ENCODE data around the gene HIBADH.

The HIBADH gene

GRCh38 chr7:27617651-27618381 is 44.9 kb downstream of the HIBADH start:
- Histone ChIP-seq H3K27me3 (ENCODE audit: control insufficient read depth, insufficient read depth, low read length, poor library complexity, severe bottlenecking) (no peaks in the 10 kb centered on the region), H3K36me3 (ENCODE audit: control insufficient read depth, insufficient read depth, low read length) (peaks cover 33% of the 10 kb centered on the region), H3K9me3 (ENCODE audit: control insufficient read depth, low read length) (no peaks in the 10 kb centered on the region), H3K4me3 (ENCODE audit: insufficient read depth, low read depth, low read length) (no peak overlapping the region), H3K27ac (ENCODE audit: insufficient read depth, low read depth, low read length, poor library complexity, severe bottlenecking) (no peak overlapping the region), H3K4me1 (ENCODE audit: control insufficient read depth, insufficient read depth, low read length) (no peaks in the 10 kb centered on the region)
- 85% methylated on average over 9 of the region's 9 CpGs for WGBS, 2 experiments

GRCh38 chr7:27616914-27617548 is 45.7 kb downstream of the HIBADH start:
- Histone ChIP-seq H3K36me3 (ENCODE audit: control insufficient read depth, insufficient read depth, low read length) (peaks cover 33% of the 10 kb centered on the region), H3K9me3 (ENCODE audit: control insufficient read depth, low read length) (no peaks in the 10 kb centered on the region), H3K27me3 (ENCODE audit: control insufficient read depth, insufficient read depth, low read length, poor library complexity, severe bottlenecking) (no peaks in the 10 kb centered on the region), H3K4me3 (ENCODE audit: insufficient read depth, low read depth, low read length) (no peak overlapping the region), H3K4me1 (ENCODE audit: control insufficient read depth, insufficient read depth, low read length) (no peaks in the 10 kb centered on the region), H3K27ac (ENCODE audit: insufficient read depth, low read depth, low read length, poor library complexity, severe bottlenecking) (no peak overlapping the region)
- WGBS, 2 experiments: 85 to 100% methylated on average over 2 of the region's 3 CpGs

GRCh38 chr7:27616186-27616491 is 46.5 kb downstream of the HIBADH start:
- WGBS, 2 experiments: 83 to 91% methylated on average over 2 of the region's 2 CpGs
- Histone ChIP-seq H3K27me3 (ENCODE audit: control insufficient read depth, insufficient read depth, low read length, poor library complexity, severe bottlenecking) (no peaks in the 10 kb centered on the region), H3K27ac (ENCODE audit: insufficient read depth, low read depth, low read length, poor library complexity, severe bottlenecking) (no peak overlapping the region), H3K4me3 (ENCODE audit: insufficient read depth, low read depth, low read length) (no peak overlapping the region), H3K36me3 (ENCODE audit: control insufficient read depth, insufficient read depth, low read length) (peaks cover 33% of the 10 kb centered on the region), H3K9me3 (ENCODE audit: control insufficient read depth, low read length) (no peaks in the 10 kb centered on the region), H3K4me1 (ENCODE audit: control insufficient read depth, insufficient read depth, low read length) (no peaks in the 10 kb centered on the region)

GRCh38 chr7:27615420-27616185 is 47.1 kb downstream of the HIBADH start:
- no peak overlapping the region for H3K27ac ChIP-seq (ENCODE audit: insufficient read depth, low read depth, low read length, poor library complexity, severe bottlenecking)
- no peaks in the 10 kb centered on the region for H3K27me3 ChIP-seq (ENCODE audit: control insufficient read depth, insufficient read depth, low read length, poor library complexity, severe bottlenecking)
- no peaks in the 10 kb centered on the region for H3K9me3 ChIP-seq (ENCODE audit: control insufficient read depth, low read length)
- H3K4me1 ChIP-seq (ENCODE audit: control insufficient read depth, insufficient read depth, low read length): no peaks in the 10 kb centered on the region
- H3K4me3 ChIP-seq (ENCODE audit: insufficient read depth, low read depth, low read length): no peak overlapping the region
- WGBS, 2 experiments: 92 to 96% methylated on average over 6 of the region's 7 CpGs
- H3K36me3 ChIP-seq (ENCODE audit: control insufficient read depth, insufficient read depth, low read length): peaks cover 32% of the 10 kb centered on the region

GRCh38 chr7:27614095-27614494 is 48.6 kb downstream of the HIBADH start:
- Histone ChIP-seq H3K4me1 (ENCODE audit: control insufficient read depth, insufficient read depth, low read length) (no peaks in the 10 kb centered on the region), H3K9me3 (ENCODE audit: control insufficient read depth, low read length) (no peaks in the 10 kb centered on the region), H3K4me3 (ENCODE audit: insufficient read depth, low read depth, low read length) (no peak overlapping the region), H3K36me3 (ENCODE audit: control insufficient read depth, insufficient read depth, low read length) (peaks cover 21% of the 10 kb centered on the region), H3K27me3 (ENCODE audit: control insufficient read depth, insufficient read depth, low read length, poor library complexity, severe bottlenecking) (no peaks in the 10 kb centered on the region), H3K27ac (ENCODE audit: insufficient read depth, low read depth, low read length, poor library complexity, severe bottlenecking) (no peak overlapping the region)
- 100% methylated on average over 2 of the region's 2 CpGs; no CpG with 5 or more reads in 1 of the 2 experiments for WGBS, 2 experiments

GRCh38 chr7:27611059-27611458 is 51.6 kb downstream of the HIBADH start:
- Histone ChIP-seq H3K4me1 (ENCODE audit: control insufficient read depth, insufficient read depth, low read length) (no peaks in the 10 kb centered on the region), H3K4me3 (ENCODE audit: insufficient read depth, low read depth, low read length) (no peak overlapping the region), H3K9me3 (ENCODE audit: control insufficient read depth, low read length) (no peaks in the 10 kb centered on the region), H3K36me3 (ENCODE audit: control insufficient read depth, insufficient read depth, low read length) (no peaks in the 10 kb centered on the region), H3K27me3 (ENCODE audit: control insufficient read depth, insufficient read depth, low read length, poor library complexity, severe bottlenecking) (no peaks in the 10 kb centered on the region), H3K27ac (ENCODE audit: insufficient read depth, low read depth, low read length, poor library complexity, severe bottlenecking) (no peak overlapping the region)
- WGBS, 2 experiments: 96 to 97% methylated on average over 3 of the region's 3 CpGs

GRCh38 chr7:27608776-27609495 is 53.7 kb downstream of the HIBADH start:
- Histone ChIP-seq H3K4me3 (ENCODE audit: insufficient read depth, low read depth, low read length) (no peak overlapping the region), H3K36me3 (ENCODE audit: control insufficient read depth, insufficient read depth, low read length) (no peaks in the 10 kb centered on the region), H3K27ac (ENCODE audit: insufficient read depth, low read depth, low read length, poor library complexity, severe bottlenecking) (no peak overlapping the region), H3K27me3 (ENCODE audit: control insufficient read depth, insufficient read depth, low read length, poor library complexity, severe bottlenecking) (no peaks in the 10 kb centered on the region), H3K4me1 (ENCODE audit: control insufficient read depth, insufficient read depth, low read length) (peaks cover 12% of the 10 kb centered on the region), H3K9me3 (ENCODE audit: control insufficient read depth, low read length) (no peaks in the 10 kb centered on the region)
- 100% methylated on average over 1 of the region's 1 CpG; no CpG with 5 or more reads in 1 of the 2 experiments for WGBS, 2 experiments

- Histone ChIP-seq H3K9me3 (ENCODE audit: control insufficient read depth, low read length) (no peaks in the 10 kb centered on the region), H3K4me3 (ENCODE audit: insufficient read depth, low read depth, low read length) (no peak overlapping the region), H3K27ac (ENCODE audit: insufficient read depth, low read depth, low read length, poor library complexity, severe bottlenecking) (no peak overlapping the region), H3K27me3 (ENCODE audit: control insufficient read depth, insufficient read depth, low read length, poor library complexity, severe bottlenecking) (no peaks in the 10 kb centered on the region), H3K4me1 (ENCODE audit: control insufficient read depth, insufficient read depth, low read length) (peaks cover 20% of the 10 kb centered on the region), H3K36me3 (ENCODE audit: control insufficient read depth, insufficient read depth, low read length) (no peaks in the 10 kb centered on the region)
- WGBS, 2 experiments: 95% methylated on average over 11 of the region's 11 CpGs
Measured at GRCh38 chr7:27607210-27607606, 55.5 kb downstream of the HIBADH start.

- no peak overlapping the region for H3K27ac ChIP-seq (ENCODE audit: insufficient read depth, low read depth, low read length, poor library complexity, severe bottlenecking)
- H3K4me3 ChIP-seq (ENCODE audit: insufficient read depth, low read depth, low read length): no peak overlapping the region
- WGBS, 2 experiments: 81 to 85% methylated on average over 3 to 4 of the region's 4 CpGs
- H3K9me3 ChIP-seq (ENCODE audit: control insufficient read depth, low read length): no peaks in the 10 kb centered on the region
- H3K4me1 ChIP-seq (ENCODE audit: control insufficient read depth, insufficient read depth, low read length): peaks cover 24% of the 10 kb centered on the region
- no peaks in the 10 kb centered on the region for H3K36me3 ChIP-seq (ENCODE audit: control insufficient read depth, insufficient read depth, low read length)
- H3K27me3 ChIP-seq (ENCODE audit: control insufficient read depth, insufficient read depth, low read length, poor library complexity, severe bottlenecking): no peaks in the 10 kb centered on the region
Measured at GRCh38 chr7:27606270-27607209, 56.1 kb downstream of the HIBADH start.
